Fibroblast of skin of abdomen (primary cell): ENCODE results near the gene SRR.

Experiments used
- DNase-seq: peaks from one replicate; pipeline ENCODE4 v3.0.0-alpha.2; 2013

SRR gene

DNA sequence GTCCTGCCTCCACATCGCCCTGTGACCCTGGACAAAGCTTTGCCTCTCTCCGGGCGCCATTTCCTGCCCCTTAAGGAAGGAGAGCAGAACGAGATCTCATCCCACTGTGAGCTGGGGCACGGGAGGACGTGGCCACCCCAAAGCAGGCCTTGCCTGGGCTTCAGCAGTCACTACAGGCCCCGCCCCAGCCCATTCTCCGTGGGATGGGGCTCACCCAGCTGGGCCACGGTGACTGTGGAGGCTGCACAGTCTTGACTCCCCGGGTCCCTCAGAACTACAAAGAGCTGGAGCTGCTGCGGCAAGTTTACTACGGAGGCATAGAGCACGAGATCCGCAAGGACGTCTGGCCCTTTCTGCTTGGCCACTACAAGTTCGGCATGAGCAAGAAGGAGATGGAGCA is 68.9 kb downstream of the SRR start:
- DNase-seq, result no peak

DNA sequence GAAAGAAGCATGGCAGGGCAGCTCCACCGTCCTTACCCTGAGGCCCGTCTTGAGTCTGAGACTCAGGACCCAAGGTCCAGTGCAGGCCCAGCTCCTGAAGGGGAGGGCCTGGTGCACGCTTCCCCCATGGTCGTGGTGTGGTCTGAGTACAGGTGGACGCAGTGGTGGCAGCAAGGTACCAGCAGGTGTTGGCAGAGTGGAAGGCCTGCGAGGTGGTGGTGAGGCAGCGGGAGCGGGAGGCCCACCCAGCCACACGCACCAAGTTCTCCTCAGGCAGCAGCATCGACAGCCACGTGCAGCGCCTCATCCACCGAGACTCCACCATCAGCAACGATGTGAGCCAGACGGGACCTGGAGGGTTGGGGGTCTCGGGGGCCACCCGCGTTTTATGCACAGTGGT is 69.4 kb downstream of the SRR start:
- DNase-seq, result no peak
